HG03108 (cell line): Measurements from ENCODE around the gene NOL4L.

Experiments used
- ATAC-seq: cut with Tn5 transposase; IDR thresholded peaks from one replicate; pipeline ENCODE4 v1.9.1; 2021; ENCODE audit warnings: moderate library complexity; ENCODE audit not compliant: unreplicated experiment

Gene NOL4L

GRCh38 chr20:32462900-32463641 is 122.1 kb downstream of the NOL4L start:
- no peak for ATAC-seq

GRCh38 chr20:32461836-32462600 is 123.1 kb downstream of the NOL4L start:
- ATAC-seq: no peak

GRCh38 chr20:32460683-32461320 is 124.3 kb downstream of the NOL4L start:
- ATAC-seq: no peak

GRCh38 chr20:32460231-32460630 is 124.9 kb downstream of the NOL4L start:
- no peak for ATAC-seq

- ATAC-seq: no peak
These were observed 126.3 kb downstream of the NOL4L start for GRCh38 chr20:32458837-32459220.

GRCh38 chr20:32458061-32458836 is 126.9 kb downstream of the NOL4L start:
- no peak for ATAC-seq

GRCh38 chr20:32457479-32457986 is 127.6 kb downstream of the NOL4L start:
- no peak for ATAC-seq

- no peak for ATAC-seq
These were observed 128.2 kb downstream of the NOL4L start for GRCh38 chr20:32456869-32457478.

GRCh38 chr20:32455901-32456701 is 129.0 kb downstream of the NOL4L start:
- ATAC-seq: no peak

- no peak for ATAC-seq
These were observed 129.8 kb downstream of the NOL4L start for GRCh38 chr20:32455171-32455900.

- ATAC-seq: no peak
These were observed 130.7 kb downstream of the NOL4L start for GRCh38 chr20:32454164-32455145.

- no peak for ATAC-seq
These were observed 131.5 kb downstream of the NOL4L start for GRCh38 chr20:32453467-32454163.

GRCh38 chr20:32452776-32453466 is 132.2 kb downstream of the NOL4L start:
- ATAC-seq: no peak

GRCh38 chr20:32451682-32452461 is 133.3 kb downstream of the NOL4L start:
- ATAC-seq: no peak

GRCh38 chr20:32451340-32451681 is 133.8 kb downstream of the NOL4L start:
- ATAC-seq: no peak

GRCh38 chr20:32450484-32451061 is 134.6 kb downstream of the NOL4L start:
- no peak for ATAC-seq
